ENCODE data around the gene PCNX3. TPM values are rescaled to one million over a fixed set of nuclear protein-coding genes. Genes with fewer than 3 reads are reported as not detected.

The PCNX3 gene
- total and polyA plus RNA-seq, 2 of the 4 experiments (the other 2 are of a cell fraction), result 5.6 to 33.2 TPM

DNA sequence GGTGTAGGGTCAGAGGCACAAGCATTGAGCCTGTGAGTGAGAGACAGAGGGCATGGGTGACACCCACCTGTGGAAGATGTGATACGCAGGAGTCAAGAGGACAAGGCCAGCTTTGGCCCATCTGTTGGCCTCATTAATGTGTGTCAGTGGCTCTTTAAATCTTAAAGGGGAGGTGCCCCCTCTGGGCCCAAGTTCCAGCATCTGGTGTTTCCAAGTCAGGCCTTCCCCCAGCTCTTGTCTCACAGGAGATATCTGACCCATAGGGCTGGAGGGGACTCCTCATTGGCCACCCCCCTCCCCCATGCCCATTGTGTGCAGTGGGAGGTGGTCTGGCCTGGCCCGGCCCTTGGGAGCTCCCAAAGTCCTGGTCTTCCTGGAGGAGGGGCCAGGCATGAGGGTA, 28.9 kb upstream of the PCNX3 start:
- Histone ChIP-seq H3K4me3 (ENCODE audit: insufficient read depth, low read depth, low read length) (no peak overlapping the region), H3K9me3 (ENCODE audit: control insufficient read depth, insufficient read depth, low read length) (no peaks in the 10 kb centered on the region), H2AK5ac (ENCODE audit: low read depth, low read length) (0 out of 2 replicates have a peak overlapping the region, but pooled peaks have one; percentile 38), H3K4me2 (ENCODE audit: low read depth, low read length) (no peak overlapping the region), H3K56ac (ENCODE audit: extremely low read depth, insufficient read depth, low read length) (no peak overlapping the region), H4K8ac (ENCODE audit: low read depth in 2 of 2, low read length in 2 of 2) (no peak overlapping the region), H2BK120ac (ENCODE audit: low read depth, low read length) (no peak overlapping the region), H3K9me1 (ENCODE audit: insufficient read depth, low read length) (no peaks in the 10 kb centered on the region), H3K14ac (replicated peaks; ENCODE audit: low read depth, low read length) (no peak overlapping the region), H3K9ac (ENCODE audit: low read depth, low read length) (no peak overlapping the region; the same call in 1 of the 2 replicates), H3K23ac (ENCODE audit: low read depth, low read length) (no peak overlapping the region), H2BK20ac (ENCODE audit: low read depth, low read length) (no peak overlapping the region), H3K27me3 (ENCODE audit: control insufficient read depth, insufficient read depth, low read length) (no peaks in the 10 kb centered on the region), H4K91ac (ENCODE audit: insufficient read depth, low read depth, low read length) (no peak overlapping the region), H2BK5ac (ENCODE audit: low read depth, low read length, poor library complexity, severe bottlenecking) (no peak overlapping the region), H3K18ac (ENCODE audit: low read depth, low read length) (no peak overlapping the region), H2AK9ac (replicated peaks; ENCODE audit: low read depth, low read length, poor library complexity) (no peak overlapping the region), H2BK15ac (ENCODE audit: low read depth, low read length) (no peak overlapping the region), H3K36me3 (ENCODE audit: control insufficient read depth, insufficient read depth, low read length) (peaks cover 36% of the 10 kb centered on the region), H4K20me1 (ENCODE audit: insufficient read depth, low read length) (0 out of 2 replicates have a peak, but pooled peaks cover 4% of the 10 kb centered on the region), H4K5ac (ENCODE audit: low read depth, low read length) (no peak overlapping the region), H2AFZ (replicated peaks; ENCODE audit: low read length, poor library complexity) (no peak overlapping the region), H3K79me1 (ENCODE audit: low read depth in 1 of 2, low read length in 2 of 2) (peaks cover 0 to 24% of the 10 kb centered on the region in 2 experiments; a peak in 1 of 4 replicates), H3K4ac (ENCODE audit: low read depth, low read length) (no peak overlapping the region), H3K27ac (ENCODE audit: insufficient read depth, low read length) (no peak overlapping the region), H3K4me1 (ENCODE audit: control insufficient read depth, insufficient read depth, low read length) (peaks cover 4% of the 10 kb centered on the region)
- ATAC-seq (ENCODE audit: low read depth) (peak; percentile 52), DNase-seq (no peak)
- ChIA-PET CTCF (no interaction called here), POLR2A (ENCODE audit: unreplicated experiment) (no interaction called here)
- BruUV-seq (replicated peaks), result no TSS peak
- no CpG with 5 or more reads among the region's 2 CpGs for WGBS, 2 experiments (ENCODE audit: extremely low coverage in 2 of 2, insufficient read length in 1 of 2)
- dilution Hi-C loops (cut with HindIII; ENCODE audit: low sequenced_read_pairs, unreplicated experiment) (no loop called here), in situ Hi-C loops (cut with MboI; ENCODE audit: low sequenced_read_pairs) (no loop called here), intact Hi-C loops (cut with micrococcal nuclease) (no loop called here)
- TF ChIP-seq, protein P1, sequence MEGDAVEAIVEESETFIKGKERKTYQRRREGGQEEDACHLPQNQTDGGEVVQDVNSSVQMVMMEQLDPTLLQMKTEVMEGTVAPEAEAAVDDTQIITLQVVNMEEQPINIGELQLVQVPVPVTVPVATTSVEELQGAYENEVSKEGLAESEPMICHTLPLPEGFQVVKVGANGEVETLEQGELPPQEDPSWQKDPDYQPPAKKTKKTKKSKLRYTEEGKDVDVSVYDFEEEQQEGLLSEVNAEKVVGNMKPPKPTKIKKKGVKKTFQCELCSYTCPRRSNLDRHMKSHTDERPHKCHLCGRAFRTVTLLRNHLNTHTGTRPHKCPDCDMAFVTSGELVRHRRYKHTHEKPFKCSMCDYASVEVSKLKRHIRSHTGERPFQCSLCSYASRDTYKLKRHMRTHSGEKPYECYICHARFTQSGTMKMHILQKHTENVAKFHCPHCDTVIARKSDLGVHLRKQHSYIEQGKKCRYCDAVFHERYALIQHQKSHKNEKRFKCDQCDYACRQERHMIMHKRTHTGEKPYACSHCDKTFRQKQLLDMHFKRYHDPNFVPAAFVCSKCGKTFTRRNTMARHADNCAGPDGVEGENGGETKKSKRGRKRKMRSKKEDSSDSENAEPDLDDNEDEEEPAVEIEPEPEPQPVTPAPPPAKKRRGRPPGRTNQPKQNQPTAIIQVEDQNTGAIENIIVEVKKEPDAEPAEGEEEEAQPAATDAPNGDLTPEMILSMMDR (conservative IDR thresholded peaks at IDR 0.05; ENCODE audit: low read depth, low read length), result no peak
- TF ChIP-seq SMC3 (IDR thresholded peaks at IDR 0.05; ENCODE audit: low read depth, low read length) (no peak), BHLHE40 (IDR thresholded peaks at IDR 0.05; ENCODE audit: low read depth, low read length) (no peak), MXI1 (IDR thresholded peaks at IDR 0.05; ENCODE audit: borderline replicate concordance, low read depth, low read length) (no peak), RAD21 (IDR thresholded peaks at IDR 0.05; ENCODE audit: low read length) (no peak), FOS (IDR thresholded peaks at IDR 0.05; ENCODE audit: low read depth, low read length) (no peak), CHD1 (IDR thresholded peaks at IDR 0.05; ENCODE audit: low read depth, low read length) (no peak), CEBPB (IDR thresholded peaks at IDR 0.05; ENCODE audit: low read depth, low read length) (no peak), RFX5 (IDR thresholded peaks at IDR 0.05; ENCODE audit: low read depth, low read length) (no peak), POLR2A (IDR thresholded peaks at IDR 0.05; ENCODE audit: low read depth, low read length) (no peak), MAFK (IDR thresholded peaks at IDR 0.05; ENCODE audit: low read depth, low read length) (no peak), RCOR1 (IDR thresholded peaks at IDR 0.05; ENCODE audit: insufficient replicate concordance, low read length) (no peak), NFE2L2 (IDR thresholded peaks at IDR 0.05; ENCODE audit: low read depth, low read length) (no peak)
- TF ChIP-seq, protein P2, sequence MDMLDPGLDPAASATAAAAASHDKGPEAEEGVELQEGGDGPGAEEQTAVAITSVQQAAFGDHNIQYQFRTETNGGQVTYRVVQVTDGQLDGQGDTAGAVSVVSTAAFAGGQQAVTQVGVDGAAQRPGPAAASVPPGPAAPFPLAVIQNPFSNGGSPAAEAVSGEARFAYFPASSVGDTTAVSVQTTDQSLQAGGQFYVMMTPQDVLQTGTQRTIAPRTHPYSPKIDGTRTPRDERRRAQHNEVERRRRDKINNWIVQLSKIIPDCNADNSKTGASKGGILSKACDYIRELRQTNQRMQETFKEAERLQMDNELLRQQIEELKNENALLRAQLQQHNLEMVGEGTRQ (IDR thresholded peaks at IDR 0.05; ENCODE audit: low read depth, low read length), result no peak
- TF ChIP-seq, protein P3, sequence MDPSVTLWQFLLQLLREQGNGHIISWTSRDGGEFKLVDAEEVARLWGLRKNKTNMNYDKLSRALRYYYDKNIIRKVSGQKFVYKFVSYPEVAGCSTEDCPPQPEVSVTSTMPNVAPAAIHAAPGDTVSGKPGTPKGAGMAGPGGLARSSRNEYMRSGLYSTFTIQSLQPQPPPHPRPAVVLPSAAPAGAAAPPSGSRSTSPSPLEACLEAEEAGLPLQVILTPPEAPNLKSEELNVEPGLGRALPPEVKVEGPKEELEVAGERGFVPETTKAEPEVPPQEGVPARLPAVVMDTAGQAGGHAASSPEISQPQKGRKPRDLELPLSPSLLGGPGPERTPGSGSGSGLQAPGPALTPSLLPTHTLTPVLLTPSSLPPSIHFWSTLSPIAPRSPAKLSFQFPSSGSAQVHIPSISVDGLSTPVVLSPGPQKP (IDR thresholded peaks at IDR 0.05; ENCODE audit: borderline replicate concordance, low read depth, low read length), result no peak
